ENCODE results near the gene DEXI. TPM values are rescaled to one million over a fixed set of nuclear protein-coding genes. Genes with fewer than 3 reads are reported as not detected.

The DEXI gene
- total and polyA plus RNA-seq, 9 of the 15 experiments (the other 6 are each of a cell fraction or from before 2014, with no cell fraction given), result 2.9 to 40.1 (median 22.0) TPM

DNA sequence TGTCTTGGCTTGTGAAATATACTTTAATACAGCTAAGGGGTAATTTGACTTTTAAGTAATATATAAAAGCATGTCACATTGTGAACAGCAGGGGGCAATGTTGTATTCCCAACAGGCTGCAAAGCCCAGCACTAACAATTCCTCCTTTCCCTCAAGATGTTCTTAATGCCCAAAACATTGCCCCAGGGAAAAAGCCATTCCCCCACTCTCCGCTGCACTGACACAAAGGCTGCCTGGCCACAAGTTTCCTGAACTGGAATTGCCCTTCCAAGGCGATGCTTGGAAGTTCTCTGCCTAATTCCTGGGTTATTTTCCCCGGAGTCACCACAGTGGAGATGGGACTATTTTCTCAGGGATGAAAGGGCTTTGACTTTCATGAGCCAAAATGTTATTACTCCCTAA is 29.3 kb upstream of the DEXI start:
- H3K4me1 ChIP-seq (replicated peaks in 1 of 2; ENCODE audit: control insufficient read depth in 2 of 2, insufficient read depth in 2 of 2, low read length in 2 of 2), result peaks cover 19 to 22% of the 10 kb centered on the region in 2 experiments
- in situ Hi-C loops (cut with MboI), result loop anchor here (25.0 kb wide), 2 partner anchors 566 to 691 kb away; partner anchors contain the start of gene SNN
- no peaks in the 10 kb centered on the region for H3K9me3 ChIP-seq (replicated peaks; ENCODE audit: control insufficient read depth, insufficient read depth, low read depth, low read length)
- no peaks in the 10 kb centered on the region for H3K27me3 ChIP-seq (ENCODE audit: control insufficient read depth in 2 of 2, insufficient read depth in 2 of 2, low read length in 2 of 2)
- peaks cover 4% of the 10 kb centered on the region for H3K9me1 ChIP-seq (ENCODE audit: control insufficient read depth, insufficient read depth, low read length)
- peak; percentile 68 for ATAC-seq
- H3K27ac ChIP-seq (ENCODE audit: extremely low read depth, low read depth, low read length), result peak overlapping the region; percentile 63; the same call in 1 of the 3 replicates
- DNase-seq (ENCODE audit: extremely low read depth in 1 of 4, low spot score in 3 of 4), result peak; percentile 35 to 83 (median 50)
- FAIRE-seq, result no peak
- peaks cover 46% of the 10 kb centered on the region for H3K36me3 ChIP-seq (ENCODE audit: control insufficient read depth, insufficient read depth, low read length)
- 7% methylated on average over 3 of the region's 3 CpGs for WGBS (ENCODE audit: insufficient coverage, low coverage, missing lambda C conversion rate)
- no peak overlapping the region for H2AFZ ChIP-seq (ENCODE audit: low read depth, low read length)
- CTCF ChIA-PET (ENCODE audit: low intra/inter-chr PET ratio), result interaction anchor here (0.8 to 4.7 kb wide), 6 partner anchors 11 to 384 kb away, joined by 3 to 58 read pairs (median 4); partner anchors contain the start of gene SOCS1
- H3K79me2 ChIP-seq (ENCODE audit: control insufficient read depth, insufficient read depth, low read length), result no peaks in the 10 kb centered on the region
- POLR2A ChIA-PET, result interaction anchor here (0.7 to 2.7 kb wide), 5 partner anchors 276 to 389 kb away, joined by 3 to 23 read pairs (median 3); partner anchors contain the start of gene SOCS1
- BruUV-seq (replicated peaks), result no TSS peak
- H3K4me2 ChIP-seq (ENCODE audit: insufficient read depth, low read length), result peak overlapping the region; percentile 36; the same call in 1 of the 2 replicates
- H3K4me3 ChIP-seq, result no peak overlapping the region
- 0 out of 2 replicates have a peak, but pooled peaks cover 6% of the 10 kb centered on the region for H4K20me1 ChIP-seq (replicated peaks; ENCODE audit: control insufficient read depth, insufficient read depth, low read length)
- intact Hi-C loops (cut with micrococcal nuclease), result loop anchor here (5.0 kb wide), 1 partner anchor 191 kb away; no protein-coding TSS in a partner anchor
- H3K9ac ChIP-seq (ENCODE audit: insufficient read depth in 1 of 2, low read depth in 2 of 2, low read length in 2 of 2), result no peak overlapping the region
- no peak for TF ChIP-seq AFF1 (IDR thresholded peaks at IDR 0.05; ENCODE audit: low read depth in 1 of 2, partially characterized antibody in 2 of 2)
- no peak for TF ChIP-seq ZC3H11A (IDR thresholded peaks at IDR 0.05; ENCODE audit: low read depth, low read length)
- TF ChIP-seq HNRNPL (IDR thresholded peaks at IDR 0.05; ENCODE audit: low read depth, low read length), result no peak
- no peak for TF ChIP-seq MNT (conservative IDR thresholded peaks at IDR 0.05)
- TF ChIP-seq, protein P1, sequence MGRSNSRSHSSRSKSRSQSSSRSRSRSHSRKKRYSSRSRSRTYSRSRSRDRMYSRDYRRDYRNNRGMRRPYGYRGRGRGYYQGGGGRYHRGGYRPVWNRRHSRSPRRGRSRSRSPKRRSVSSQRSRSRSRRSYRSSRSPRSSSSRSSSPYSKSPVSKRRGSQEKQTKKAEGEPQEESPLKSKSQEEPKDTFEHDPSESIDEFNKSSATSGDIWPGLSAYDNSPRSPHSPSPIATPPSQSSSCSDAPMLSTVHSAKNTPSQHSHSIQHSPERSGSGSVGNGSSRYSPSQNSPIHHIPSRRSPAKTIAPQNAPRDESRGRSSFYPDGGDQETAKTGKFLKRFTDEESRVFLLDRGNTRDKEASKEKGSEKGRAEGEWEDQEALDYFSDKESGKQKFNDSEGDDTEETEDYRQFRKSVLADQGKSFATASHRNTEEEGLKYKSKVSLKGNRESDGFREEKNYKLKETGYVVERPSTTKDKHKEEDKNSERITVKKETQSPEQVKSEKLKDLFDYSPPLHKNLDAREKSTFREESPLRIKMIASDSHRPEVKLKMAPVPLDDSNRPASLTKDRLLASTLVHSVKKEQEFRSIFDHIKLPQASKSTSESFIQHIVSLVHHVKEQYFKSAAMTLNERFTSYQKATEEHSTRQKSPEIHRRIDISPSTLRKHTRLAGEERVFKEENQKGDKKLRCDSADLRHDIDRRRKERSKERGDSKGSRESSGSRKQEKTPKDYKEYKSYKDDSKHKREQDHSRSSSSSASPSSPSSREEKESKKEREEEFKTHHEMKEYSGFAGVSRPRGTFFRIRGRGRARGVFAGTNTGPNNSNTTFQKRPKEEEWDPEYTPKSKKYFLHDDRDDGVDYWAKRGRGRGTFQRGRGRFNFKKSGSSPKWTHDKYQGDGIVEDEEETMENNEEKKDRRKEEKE (IDR thresholded peaks at IDR 0.05; ENCODE audit: borderline replicate concordance in 1 of 2, control insufficient read depth in 1 of 2, low read depth in 2 of 2, low read length in 1 of 2), result no peak
- peak; percentile 91 for TF ChIP-seq SMC3 (conservative IDR thresholded peaks at IDR 0.05; ENCODE audit: insufficient read depth, low read depth, low read length)
- TF ChIP-seq ZNF584 (CRISPR knock-in tag; IDR thresholded peaks at IDR 0.05; ENCODE audit: low read depth), result no peak
- no peak for TF ChIP-seq KDM4B (IDR thresholded peaks at IDR 0.05; ENCODE audit: borderline replicate concordance in 2 of 2, low read depth in 1 of 2)
- TF ChIP-seq BRD9 (IDR thresholded peaks at IDR 0.05; ENCODE audit: low read depth, partially characterized antibody), result peak; percentile 50
- TF ChIP-seq ATF4 (CRISPR knock-in tag; IDR thresholded peaks at IDR 0.05), result 0 out of 2 replicates have a peak, but pooled peaks have one; percentile 22

Data from K562 (cell line).